EH (cell line): ENCODE results near the gene GRID1.
"Not testable (repeated sequence)": the region's sequence is repeated elsewhere in the genome, so short reads cannot be mapped to it uniquely, and the experiment has no call there.

Experiments used
- DNase-seq: peaks from one replicate; pipeline ENCODE4 v3.0.0-alpha.2; 2015; ENCODE audit warnings: low read depth

GRID1 gene

GRCh38 chr10:86391986-86392722 lies 25.6 kb upstream of the GRID1 start:
- no peak for DNase-seq

- DNase-seq: no peak
These were observed 24.7 kb upstream of the GRID1 start for GRCh38 chr10:86391236-86391840.

DNA sequence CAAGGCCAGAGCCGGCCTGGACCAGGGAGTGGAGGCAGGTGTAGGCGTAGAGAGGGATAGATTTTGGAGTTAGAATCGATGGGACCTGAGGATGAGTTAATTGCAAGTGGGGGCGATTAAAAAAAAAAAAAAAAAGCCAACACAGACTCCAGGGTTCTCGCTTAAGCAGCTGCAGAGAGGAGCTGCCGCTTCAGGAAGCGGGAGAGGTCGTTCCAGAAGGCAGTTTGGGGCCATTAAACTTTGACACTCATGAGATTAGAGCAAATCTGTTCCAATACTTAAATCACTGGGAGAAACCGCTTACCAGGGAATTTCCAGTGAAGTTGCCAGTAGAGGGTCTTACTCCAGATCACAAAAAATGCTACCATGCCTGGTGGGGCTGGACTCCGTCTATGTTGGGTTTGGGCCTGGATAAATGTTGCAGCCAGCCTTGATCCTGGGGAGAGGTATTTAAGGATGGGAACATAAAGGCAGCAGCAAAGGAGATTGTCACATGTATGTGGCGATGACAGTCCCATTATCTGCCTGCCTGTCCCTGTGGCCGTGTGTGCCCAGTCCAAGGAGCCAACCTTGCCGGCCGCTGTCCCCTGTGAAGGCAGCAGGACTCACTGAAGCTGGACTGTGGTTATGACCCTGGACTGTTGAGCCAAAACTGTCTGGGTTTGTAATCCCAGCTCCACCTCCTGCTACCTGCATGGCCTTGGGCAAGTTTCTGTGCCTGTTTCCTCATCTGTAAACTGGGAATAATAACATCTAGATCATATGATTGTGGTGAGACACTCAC lies 23.9 kb upstream of the GRID1 start:
- DNase-seq: no peak

GRCh38 chr10:86389441-86390193 lies 23.0 kb upstream of the GRID1 start:
- DNase-seq: peak; percentile 47

GRCh38 chr10:86389109-86389440 lies 22.5 kb upstream of the GRID1 start:
- not testable (repeated sequence) for DNase-seq

DNA sequence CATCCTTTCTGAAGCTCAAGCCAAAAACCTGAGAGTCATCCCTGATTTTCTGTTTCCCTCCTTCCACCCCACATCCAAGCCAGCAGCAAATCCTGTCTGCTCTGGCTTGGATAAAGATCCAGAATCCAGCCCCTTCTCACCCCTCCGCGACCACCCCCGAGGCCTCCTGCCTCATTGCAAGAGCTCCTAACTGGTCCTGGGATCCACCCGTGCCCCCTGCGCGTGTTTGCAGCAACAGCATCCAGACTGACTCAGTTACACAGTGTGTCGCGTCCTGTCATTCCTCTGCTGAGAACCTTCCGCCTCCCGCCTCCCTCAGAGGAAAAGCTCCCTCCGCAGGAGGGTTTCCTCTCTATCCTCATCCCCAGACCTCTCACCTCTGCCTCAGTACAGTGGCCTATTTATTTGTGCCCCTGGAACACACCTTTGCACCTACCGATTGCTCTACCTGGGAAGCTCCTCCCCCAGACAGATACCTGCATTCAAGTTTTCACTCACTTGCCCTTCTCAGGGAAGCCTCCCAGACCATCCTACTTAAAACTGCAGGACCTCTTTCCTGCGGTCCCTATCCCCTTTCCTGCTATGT lies 21.6 kb upstream of the GRID1 start:
- DNase-seq: no peak

GRCh38 chr10:86387178-86387794 lies 20.7 kb upstream of the GRID1 start:
- no peak for DNase-seq

- DNase-seq: no peak
These were observed 19.2 kb upstream of the GRID1 start for GRCh38 chr10:86385806-86386205.

DNA sequence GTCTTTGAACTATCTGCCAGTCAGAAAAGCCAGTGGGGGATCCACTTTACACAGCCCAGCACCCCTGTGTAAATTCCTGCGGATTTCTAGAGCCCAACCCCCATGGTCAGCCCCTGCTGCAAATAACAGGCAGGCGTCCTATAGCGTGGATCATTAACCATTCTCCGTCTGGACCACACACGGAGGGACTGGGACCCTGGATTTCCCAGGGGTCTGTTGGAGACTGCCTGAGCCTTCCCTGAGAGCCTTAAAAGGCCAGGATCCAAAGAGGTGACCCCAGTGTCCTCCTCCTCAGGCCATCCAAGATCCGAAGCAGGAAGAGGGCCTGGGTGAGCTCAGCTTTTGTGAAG lies 11.2 kb upstream of the GRID1 start:
- no peak for DNase-seq

DNA sequence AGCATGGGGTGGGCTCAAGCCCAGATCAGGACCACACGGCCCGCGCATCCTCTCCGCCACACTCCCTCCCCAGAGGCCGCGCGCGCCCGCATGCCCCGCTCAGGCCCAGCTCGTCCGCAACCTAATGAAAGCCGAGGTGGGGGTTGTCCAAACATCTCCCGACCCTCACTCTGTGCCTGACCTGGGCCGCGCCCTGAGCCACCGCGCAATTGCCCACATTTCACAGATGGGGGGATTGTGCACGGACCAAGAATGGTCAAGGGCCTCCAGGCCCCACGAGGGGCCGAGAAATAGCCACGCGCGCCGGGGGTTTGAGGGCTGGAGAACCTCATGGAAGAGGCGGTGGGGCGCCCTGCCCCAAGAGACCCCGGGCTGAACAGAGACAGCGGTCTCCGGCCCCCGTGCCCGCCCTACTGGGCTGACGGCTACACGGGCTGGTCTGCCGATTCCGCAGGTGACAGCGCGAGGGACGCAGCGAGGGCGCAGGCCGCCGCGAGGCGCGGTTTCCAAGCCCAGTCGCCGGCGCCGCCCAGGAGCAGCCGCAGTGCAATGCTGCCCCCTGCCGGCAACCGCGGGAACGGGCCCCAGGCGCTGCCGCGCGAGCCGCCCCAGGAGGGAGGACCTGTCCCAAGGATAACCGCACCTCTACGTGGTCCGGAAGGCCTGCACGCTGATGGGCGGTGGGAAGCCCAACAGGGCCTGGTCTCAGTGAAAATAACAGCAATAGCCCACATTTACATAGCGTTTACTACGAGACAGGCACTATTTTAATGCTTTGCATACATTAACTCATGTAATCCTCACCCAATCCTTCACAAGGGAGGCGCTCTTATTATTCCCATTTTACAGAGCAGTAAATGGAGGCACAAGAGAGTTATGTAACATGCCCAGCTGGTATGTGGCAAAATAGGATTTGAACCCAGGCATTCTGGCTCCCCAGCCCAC lies 10.5 kb upstream of the GRID1 start:
- DNase-seq: peak; percentile 57

DNA sequence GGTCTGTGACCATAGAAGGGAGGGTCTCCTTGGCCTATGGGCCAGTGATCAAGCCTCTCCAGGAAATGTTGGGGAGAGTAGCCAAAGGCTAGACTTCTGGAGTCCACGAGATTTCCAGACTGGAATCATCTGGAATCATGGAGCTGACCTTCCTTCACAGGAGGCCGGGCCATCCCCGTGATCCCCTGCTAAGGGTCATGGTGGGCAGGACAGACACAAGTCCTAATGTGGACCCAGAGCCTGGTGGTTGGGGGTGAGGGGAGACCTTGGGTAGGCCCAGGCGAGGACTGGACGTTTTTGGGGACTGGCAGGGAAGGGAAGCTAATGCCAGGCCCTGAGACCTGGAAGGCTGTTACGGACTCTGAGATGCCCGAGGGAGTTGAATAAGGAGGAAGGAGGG lies 9.8 kb upstream of the GRID1 start:
- DNase-seq: no peak

GRCh38 chr10:86375204-86375603 lies 8.6 kb upstream of the GRID1 start:
- no peak for DNase-seq

- DNase-seq: no peak
These were observed 8.1 kb upstream of the GRID1 start for GRCh38 chr10:86374664-86375063.

GRCh38 chr10:86373828-86374227 lies 7.2 kb upstream of the GRID1 start:
- DNase-seq: no peak

- no peak for DNase-seq
These were observed 6.7 kb upstream of the GRID1 start for GRCh38 chr10:86373251-86373650.

GRCh38 chr10:86372784-86373239 lies 6.2 kb upstream of the GRID1 start:
- no peak for DNase-seq

- DNase-seq: no peak
These were observed 5.7 kb upstream of the GRID1 start for GRCh38 chr10:86372119-86372783.

GRCh38 chr10:86371691-86372090 lies 5.1 kb upstream of the GRID1 start:
- no peak for DNase-seq

- DNase-seq: no peak
These were observed 4.5 kb upstream of the GRID1 start for GRCh38 chr10:86371116-86371515.

DNA sequence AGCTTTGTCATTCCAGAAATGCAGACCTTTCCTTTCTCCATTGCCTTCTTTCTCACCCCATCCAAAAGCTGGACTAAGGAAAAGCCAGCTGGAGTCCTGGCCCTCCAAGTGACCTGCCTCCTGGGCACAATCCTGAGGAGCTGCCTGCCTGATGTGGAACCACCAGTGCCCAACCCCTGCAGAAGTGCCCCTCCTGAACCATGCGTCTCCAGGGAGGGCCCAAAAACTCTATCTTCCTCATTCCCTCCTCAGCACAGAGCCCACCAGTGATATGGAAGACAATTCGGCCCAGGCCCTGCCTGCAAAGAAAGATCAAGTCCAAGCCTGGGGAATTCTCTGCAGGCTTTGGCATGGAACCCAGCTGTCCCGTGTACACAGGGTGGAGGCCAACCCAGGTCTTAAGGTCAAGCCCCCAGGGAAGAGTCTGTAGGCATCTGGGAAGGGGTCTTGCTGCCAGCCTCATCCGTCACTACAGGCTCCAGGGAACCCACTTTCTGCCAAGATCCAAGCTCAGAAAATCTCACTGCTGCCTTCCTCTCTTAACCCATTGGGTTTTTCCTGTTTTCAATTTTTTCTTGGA lies 3.5 kb upstream of the GRID1 start:
- no peak for DNase-seq
